Liver (tissue), 9 donors: ENCODE results near the gene IL37. TPM values are rescaled to one million over a fixed set of nuclear protein-coding genes. Genes with fewer than 3 reads are reported as not detected.

Source experiments
- DNase-seq: peaks from one replicate; pipeline ENCODE4 v3.0.0-alpha.2; 2017; ENCODE audit warnings: low spot score
- H3K27ac ChIP-seq, 2 donors: one replicate each; pipeline ENCODE4 v1.7.0; 2013; ENCODE audit warnings: inconsistent platforms in 2 of 2, low read length in 2 of 2, control low read depth in 1 of 2, low read depth in 1 of 2, mild to moderate bottlenecking in 1 of 2
- H3K27me3 ChIP-seq, 4 donors: one replicate each; pipeline versions ENCODE4 v1.6.1 to v1.7.0; 2013; ENCODE audit warnings: low read length in 3 of 4, inconsistent platforms in 1 of 4, mild to moderate bottlenecking in 1 of 4, moderate library complexity in 1 of 4; ENCODE audit not compliant: control insufficient read depth in 4 of 4, insufficient read depth in 4 of 4
- H3K36me3 ChIP-seq, 4 donors: one replicate each; pipeline versions ENCODE4 v1.6.1 to v1.7.0; 2013; ENCODE audit warnings: low read length in 3 of 4, mild to moderate bottlenecking in 3 of 4, low read depth in 1 of 4, moderate library complexity in 1 of 4; ENCODE audit not compliant: control insufficient read depth in 4 of 4, insufficient read depth in 3 of 4
- H3K4me1 ChIP-seq, 4 donors: one replicate each; pipeline versions ENCODE4 v1.6.1 to v1.7.0; 2013; ENCODE audit warnings: low read length in 3 of 4, mild to moderate bottlenecking in 3 of 4, moderate library complexity in 1 of 4; ENCODE audit not compliant: control insufficient read depth in 4 of 4, insufficient read depth in 4 of 4
- H3K4me3 ChIP-seq, 3 donors: one replicate each; pipeline versions ENCODE4 v1.6.1 to v1.7.0; 2013; ENCODE audit warnings: low read length in 3 of 3, control low read depth in 1 of 3, low read depth in 1 of 3, mild to moderate bottlenecking in 1 of 3
- H3K9ac ChIP-seq, 2 donors: one replicate each; pipeline ENCODE4 v1.7.0; 2013; ENCODE audit warnings: low read length in 2 of 2, mild to moderate bottlenecking in 2 of 2, moderate library complexity in 2 of 2, control low read depth in 1 of 2, low read depth in 1 of 2
- H3K9me3 ChIP-seq, 4 donors: one replicate each; pipeline versions ENCODE4 v1.6.1 to v1.7.0; 2013; ENCODE audit warnings: low read length in 3 of 4; ENCODE audit not compliant: control insufficient read depth in 4 of 4
- EGR1 ChIP-seq, 2 donors: IDR thresholded peaks; 2 replicates each; pipeline ENCODE4 v1.6.1; 2016 to 2018; ENCODE audit warnings: antibody characterized with exemption in 2 of 2, low read depth in 2 of 2
- FOXA1 ChIP-seq: IDR thresholded peaks from 2 replicates; pipeline ENCODE4 v1.6.1; 2016; ENCODE audit warnings: antibody characterized with exemption
- FOXA2 ChIP-seq: IDR thresholded peaks from 2 replicates; pipeline ENCODE4 v1.6.1; 2016; ENCODE audit warnings: antibody characterized with exemption
- GABPA ChIP-seq, 2 donors: IDR thresholded peaks in 1 of 2; conservative IDR thresholded peaks in 1 of 2; 2 replicates each; pipeline ENCODE4 v1.6.1; 2016; ENCODE audit warnings: antibody characterized with exemption in 2 of 2, mild to moderate bottlenecking in 1 of 2, moderate library complexity in 1 of 2
- HNF4A ChIP-seq, 2 donors: conservative IDR thresholded peaks; 2 replicates each; pipeline ENCODE4 v1.6.1; 2016; ENCODE audit warnings: antibody characterized with exemption in 2 of 2, mild to moderate bottlenecking in 2 of 2
- JUND ChIP-seq, 2 donors: IDR thresholded peaks; 2 replicates each; pipeline ENCODE4 v1.6.1; 2016; ENCODE audit warnings: antibody characterized with exemption in 2 of 2
- NR2F2 ChIP-seq: IDR thresholded peaks from 2 replicates; pipeline ENCODE4 v1.6.1; 2016; ENCODE audit warnings: antibody characterized with exemption
- RAD21 ChIP-seq, 2 donors: IDR thresholded peaks; 2 replicates each; pipeline ENCODE4 v1.6.1; 2016; ENCODE audit warnings: antibody characterized with exemption in 2 of 2, mild to moderate bottlenecking in 2 of 2
- RXRA ChIP-seq, 2 donors: IDR thresholded peaks; 2 replicates each; pipeline ENCODE4 v1.6.1; 2017 to 2018; ENCODE audit warnings: antibody characterized with exemption in 2 of 2, mild to moderate bottlenecking in 1 of 2
- YY1 ChIP-seq: IDR thresholded peaks from 2 replicates; pipeline ENCODE4 v1.6.1; 2016; ENCODE audit warnings: antibody characterized with exemption, mild to moderate bottlenecking
- WGBS: extraction: QIAGEN DNeasy Blood & Tissue Kit; methylation state at CpG from one replicate; pipeline ENCODE4 v1.1.7; 2013; 5-methylcytosine and 5-hydroxymethylcytosine counted together
- polyA plus RNA-seq, 2 donors: library from polyadenylated mRNA; stranded (reverse) in 1 of 2; unstranded in 1 of 2; fragments of 200-250 nt in 1 of 2; fragments of >200 nt in 1 of 2; fragmentation: Nextera tagmentation in 1 of 2; extraction: Ambion mirVana in 1 of 2; gene quantifications; one replicate each; pipeline versions ENCODE4 v1.2.1 to v1.2.3, GENCODE V29; 2013 to 2015
- total RNA-seq, 2 donors: library from RNA; depleted of rRNA; stranded (reverse); fragments of >200 nt; gene quantifications; one replicate each; pipeline ENCODE4 v1.2.3, GENCODE V29; 2014
- TF ChIP-seq, protein P1 (sequence below): IDR thresholded peaks from 2 replicates; pipeline ENCODE4 v1.6.1; 2016; ENCODE audit warnings: antibody characterized with exemption
- TF ChIP-seq, protein P2 (sequence below): IDR thresholded peaks from 2 replicates; pipeline ENCODE4 v1.6.1; 2016; ENCODE audit warnings: antibody characterized with exemption
- TF ChIP-seq, protein P3 (sequence below): fragments of 150-350 bp; IDR thresholded peaks from 2 replicates; pipeline ENCODE4 v1.5.1; 2017; ENCODE audit warnings: improper control_type of control experiment, low read depth, low read length; ENCODE audit not compliant: missing input control
- TF ChIP-seq, protein P4 (sequence below): IDR thresholded peaks from 2 replicates; pipeline ENCODE4 v1.6.1; 2016; ENCODE audit warnings: antibody characterized with exemption, mild to moderate bottlenecking
- TF ChIP-seq, protein P5 (sequence below): IDR thresholded peaks from 2 replicates; pipeline ENCODE4 v1.6.1; 2016; ENCODE audit warnings: antibody characterized with exemption
- donor health status: healthy.
- donor health status: healthy.
- donor health status: healthy.
- donor health status: healthy.
- donor health status: healthy.

The IL37 gene
- total and polyA plus RNA-seq, 4 donors: not detected

DNA sequence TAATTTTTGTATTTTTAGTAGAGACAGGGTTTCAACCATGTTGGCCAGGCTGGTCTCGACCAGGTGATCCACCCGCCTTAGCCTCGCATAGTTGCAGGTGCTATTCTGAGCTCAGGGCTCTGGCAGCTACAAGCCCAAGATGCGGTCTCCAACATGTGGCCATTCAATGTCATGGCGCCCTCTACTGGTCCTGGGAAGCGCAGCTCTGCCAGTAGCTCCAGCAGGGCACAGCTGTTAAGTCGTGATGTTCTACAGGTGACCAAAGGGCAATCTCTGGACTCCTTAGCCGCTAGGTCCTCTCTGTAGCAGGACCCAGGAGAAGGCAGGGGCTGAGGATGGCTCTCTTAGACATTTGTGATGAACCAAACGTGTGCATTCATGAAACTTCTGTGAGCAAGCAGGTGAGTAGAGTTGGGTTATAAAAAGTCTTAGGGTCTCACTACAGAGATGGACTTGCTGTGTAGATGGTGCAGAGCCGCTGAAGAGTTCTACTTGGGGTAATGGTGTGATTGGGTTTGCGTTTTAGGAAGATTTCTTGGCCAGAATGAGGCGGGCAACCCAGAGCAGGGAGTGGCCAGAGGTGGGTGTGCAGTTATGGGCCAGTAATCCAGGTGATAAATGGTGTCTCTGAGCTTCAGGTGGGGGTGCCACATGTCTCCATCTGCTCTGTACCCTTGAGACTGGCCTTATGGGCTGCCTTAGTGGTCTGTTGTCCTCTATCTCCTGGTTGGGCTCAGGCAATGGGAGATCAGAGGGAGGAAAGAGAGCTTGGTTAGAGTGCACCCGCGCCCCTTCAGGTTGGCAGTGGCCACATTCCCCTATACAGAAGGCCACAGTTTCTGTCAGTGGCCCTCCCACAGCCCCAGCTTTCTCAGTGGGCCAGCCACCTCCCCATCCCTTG is 31.0 kb downstream of the IL37 start:
- H3K4me3 ChIP-seq: no peak overlapping the region
- DNase-seq: peak; percentile 74
- 47% methylated on average over 14 of the region's 14 CpGs for WGBS

DNA sequence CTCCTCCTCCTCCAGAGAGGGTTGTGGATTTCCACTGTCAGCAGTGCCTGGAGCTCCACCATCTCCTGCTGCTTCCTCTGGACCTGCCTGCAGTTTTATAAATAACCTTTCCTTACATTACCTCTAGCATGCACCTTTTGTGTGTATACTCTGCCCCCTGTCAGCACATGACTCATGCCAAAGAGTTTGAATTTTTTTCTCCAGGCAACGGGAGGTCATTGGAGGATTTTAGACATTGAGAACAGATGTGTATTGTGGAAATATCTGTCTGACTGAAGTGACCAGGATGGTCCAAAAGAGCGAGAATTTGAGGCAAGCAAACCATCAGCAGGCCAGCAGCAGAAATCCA is 31.7 kb downstream of the IL37 start:
- Histone ChIP-seq H3K9me3 (peaks cover 0 to 11% (median 10%) of the 10 kb centered on the region in 4 donors), H3K9ac (no peak overlapping the region), H3K36me3 (no peaks in the 10 kb centered on the region), H3K27me3 (no peaks in the 10 kb centered on the region), H3K4me3 (no peak overlapping the region), H3K27ac (no peak overlapping the region), H3K4me1 (peaks cover 7 to 35% (median 27%) of the 10 kb centered on the region in 4 donors)
- 82% methylated on average over 2 of the region's 2 CpGs for WGBS
- DNase-seq: no peak
- TF ChIP-seq EGR1 (IDR thresholded peaks at IDR 0.05; ENCODE audit: low read depth in 2 of 2): no peak
- TF ChIP-seq, protein P1, sequence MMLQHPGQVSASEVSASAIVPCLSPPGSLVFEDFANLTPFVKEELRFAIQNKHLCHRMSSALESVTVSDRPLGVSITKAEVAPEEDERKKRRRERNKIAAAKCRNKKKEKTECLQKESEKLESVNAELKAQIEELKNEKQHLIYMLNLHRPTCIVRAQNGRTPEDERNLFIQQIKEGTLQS: no peak
- TF ChIP-seq, protein P2, sequence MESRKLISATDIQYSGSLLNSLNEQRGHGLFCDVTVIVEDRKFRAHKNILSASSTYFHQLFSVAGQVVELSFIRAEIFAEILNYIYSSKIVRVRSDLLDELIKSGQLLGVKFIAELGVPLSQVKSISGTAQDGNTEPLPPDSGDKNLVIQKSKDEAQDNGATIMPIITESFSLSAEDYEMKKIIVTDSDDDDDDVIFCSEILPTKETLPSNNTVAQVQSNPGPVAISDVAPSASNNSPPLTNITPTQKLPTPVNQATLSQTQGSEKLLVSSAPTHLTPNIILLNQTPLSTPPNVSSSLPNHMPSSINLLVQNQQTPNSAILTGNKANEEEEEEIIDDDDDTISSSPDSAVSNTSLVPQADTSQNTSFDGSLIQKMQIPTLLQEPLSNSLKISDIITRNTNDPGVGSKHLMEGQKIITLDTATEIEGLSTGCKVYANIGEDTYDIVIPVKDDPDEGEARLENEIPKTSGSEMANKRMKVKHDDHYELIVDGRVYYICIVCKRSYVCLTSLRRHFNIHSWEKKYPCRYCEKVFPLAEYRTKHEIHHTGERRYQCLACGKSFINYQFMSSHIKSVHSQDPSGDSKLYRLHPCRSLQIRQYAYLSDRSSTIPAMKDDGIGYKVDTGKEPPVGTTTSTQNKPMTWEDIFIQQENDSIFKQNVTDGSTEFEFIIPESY: no peak
- TF ChIP-seq, protein P3, sequence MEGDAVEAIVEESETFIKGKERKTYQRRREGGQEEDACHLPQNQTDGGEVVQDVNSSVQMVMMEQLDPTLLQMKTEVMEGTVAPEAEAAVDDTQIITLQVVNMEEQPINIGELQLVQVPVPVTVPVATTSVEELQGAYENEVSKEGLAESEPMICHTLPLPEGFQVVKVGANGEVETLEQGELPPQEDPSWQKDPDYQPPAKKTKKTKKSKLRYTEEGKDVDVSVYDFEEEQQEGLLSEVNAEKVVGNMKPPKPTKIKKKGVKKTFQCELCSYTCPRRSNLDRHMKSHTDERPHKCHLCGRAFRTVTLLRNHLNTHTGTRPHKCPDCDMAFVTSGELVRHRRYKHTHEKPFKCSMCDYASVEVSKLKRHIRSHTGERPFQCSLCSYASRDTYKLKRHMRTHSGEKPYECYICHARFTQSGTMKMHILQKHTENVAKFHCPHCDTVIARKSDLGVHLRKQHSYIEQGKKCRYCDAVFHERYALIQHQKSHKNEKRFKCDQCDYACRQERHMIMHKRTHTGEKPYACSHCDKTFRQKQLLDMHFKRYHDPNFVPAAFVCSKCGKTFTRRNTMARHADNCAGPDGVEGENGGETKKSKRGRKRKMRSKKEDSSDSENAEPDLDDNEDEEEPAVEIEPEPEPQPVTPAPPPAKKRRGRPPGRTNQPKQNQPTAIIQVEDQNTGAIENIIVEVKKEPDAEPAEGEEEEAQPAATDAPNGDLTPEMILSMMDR: no peak
- TF ChIP-seq NR2F2: no peak
- TF ChIP-seq FOXA2: no peak
- no peak for TF ChIP-seq RXRA (IDR thresholded peaks at IDR 0.05)
- TF ChIP-seq GABPA (IDR thresholded peaks at IDR 0.05 in 1 of 2, conservative IDR thresholded peaks at IDR 0.05 in 1 of 2): no peak
- no peak for TF ChIP-seq JUND (IDR thresholded peaks at IDR 0.05)
- no peak for TF ChIP-seq FOXA1
- no peak for TF ChIP-seq RAD21 (IDR thresholded peaks at IDR 0.05)
- TF ChIP-seq, protein P4, sequence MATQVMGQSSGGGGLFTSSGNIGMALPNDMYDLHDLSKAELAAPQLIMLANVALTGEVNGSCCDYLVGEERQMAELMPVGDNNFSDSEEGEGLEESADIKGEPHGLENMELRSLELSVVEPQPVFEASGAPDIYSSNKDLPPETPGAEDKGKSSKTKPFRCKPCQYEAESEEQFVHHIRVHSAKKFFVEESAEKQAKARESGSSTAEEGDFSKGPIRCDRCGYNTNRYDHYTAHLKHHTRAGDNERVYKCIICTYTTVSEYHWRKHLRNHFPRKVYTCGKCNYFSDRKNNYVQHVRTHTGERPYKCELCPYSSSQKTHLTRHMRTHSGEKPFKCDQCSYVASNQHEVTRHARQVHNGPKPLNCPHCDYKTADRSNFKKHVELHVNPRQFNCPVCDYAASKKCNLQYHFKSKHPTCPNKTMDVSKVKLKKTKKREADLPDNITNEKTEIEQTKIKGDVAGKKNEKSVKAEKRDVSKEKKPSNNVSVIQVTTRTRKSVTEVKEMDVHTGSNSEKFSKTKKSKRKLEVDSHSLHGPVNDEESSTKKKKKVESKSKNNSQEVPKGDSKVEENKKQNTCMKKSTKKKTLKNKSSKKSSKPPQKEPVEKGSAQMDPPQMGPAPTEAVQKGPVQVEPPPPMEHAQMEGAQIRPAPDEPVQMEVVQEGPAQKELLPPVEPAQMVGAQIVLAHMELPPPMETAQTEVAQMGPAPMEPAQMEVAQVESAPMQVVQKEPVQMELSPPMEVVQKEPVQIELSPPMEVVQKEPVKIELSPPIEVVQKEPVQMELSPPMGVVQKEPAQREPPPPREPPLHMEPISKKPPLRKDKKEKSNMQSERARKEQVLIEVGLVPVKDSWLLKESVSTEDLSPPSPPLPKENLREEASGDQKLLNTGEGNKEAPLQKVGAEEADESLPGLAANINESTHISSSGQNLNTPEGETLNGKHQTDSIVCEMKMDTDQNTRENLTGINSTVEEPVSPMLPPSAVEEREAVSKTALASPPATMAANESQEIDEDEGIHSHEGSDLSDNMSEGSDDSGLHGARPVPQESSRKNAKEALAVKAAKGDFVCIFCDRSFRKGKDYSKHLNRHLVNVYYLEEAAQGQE: no peak
- TF ChIP-seq, protein P5, sequence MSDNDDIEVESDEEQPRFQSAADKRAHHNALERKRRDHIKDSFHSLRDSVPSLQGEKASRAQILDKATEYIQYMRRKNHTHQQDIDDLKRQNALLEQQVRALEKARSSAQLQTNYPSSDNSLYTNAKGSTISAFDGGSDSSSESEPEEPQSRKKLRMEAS: no peak

More for the DNA sequence above, 31.0 kb downstream of the IL37 start:
- peaks cover 7 to 35% (median 27%) of the 10 kb centered on the region in 4 donors for H3K4me1 ChIP-seq
- no peak for TF ChIP-seq GABPA (IDR thresholded peaks at IDR 0.05 in 1 of 2, conservative IDR thresholded peaks at IDR 0.05 in 1 of 2)
- TF ChIP-seq, protein P3: peak; percentile 79
- peak in 1 of 2 donors; percentile 23 for TF ChIP-seq RXRA (IDR thresholded peaks at IDR 0.05)
- TF ChIP-seq YY1: peak; percentile 40
- peak in 1 of 2 donors; percentile 44 for TF ChIP-seq HNF4A (conservative IDR thresholded peaks at IDR 0.05)
- TF ChIP-seq, protein P2: no peak
- TF ChIP-seq RAD21 (IDR thresholded peaks at IDR 0.05): peak; percentile 81 to 89
- TF ChIP-seq NR2F2: no peak
- peaks cover 0 to 7% (median 5%) of the 10 kb centered on the region in 4 donors for H3K9me3 ChIP-seq
- no peaks in the 10 kb centered on the region for H3K36me3 ChIP-seq
- H3K27ac ChIP-seq: no peak overlapping the region
- H3K27me3 ChIP-seq: no peaks in the 10 kb centered on the region
- no peak overlapping the region for H3K9ac ChIP-seq
